Panc1 (cell line): Measurements from ENCODE around the gene CDK17. TPM values are rescaled to one million over a fixed set of nuclear protein-coding genes. Genes with fewer than 3 reads are reported as not detected.

Source experiments
- ATAC-seq: fragments of 200-7000 bp; cut with Tn5 transposase; 2 replicates; pipeline ENCODE4 v1.9.1; 2020; ENCODE audit warnings: mild to moderate bottlenecking, moderate library complexity
- BruUV-seq: library from RNA; stranded (reverse); fragments of 400-500 nt; replicated peaks from 2 replicates; lab custom pipeline; 2021; lab: Mats Ljungman, UMichigan
- CTCF ChIA-PET: fragments of 300-600 bp; sonication (Branson Sonifier 250); formaldehyde crosslinking; loops from one replicate; lab custom pipeline; 2022; ENCODE audit warnings: antibody characterized with exemption; lab: Charles Lee
- POLR2A ChIA-PET: fragments of 300-600 bp; sonication (Branson Sonifier 250); formaldehyde crosslinking; loops from one replicate; lab custom pipeline; 2022; ENCODE audit warnings: antibody characterized with exemption; lab: Charles Lee
- DNase-seq: peaks from one replicate; pipeline ENCODE4 v3.0.0-alpha.2; 2010; ENCODE audit warnings: low read depth, low spot score
- H3K27ac ChIP-seq: 2 replicates; pipeline ENCODE4 v1.5.1; 2011; ENCODE audit warnings: mild to moderate bottlenecking, low read length, inconsistent platforms
- H3K27me3 ChIP-seq: fragments of 200-500 bp; sonication (Bioruptor generic); 2 replicates; pipeline ENCODE4 v1.6.0; 2014; ENCODE audit warnings: low read length, inconsistent platforms; ENCODE audit not compliant: control insufficient read depth, insufficient read depth
- H3K36me3 ChIP-seq: fragments of 200-500 bp; sonication (Bioruptor generic); 2 replicates; pipeline ENCODE4 v1.5.1; 2014; ENCODE audit warnings: inconsistent platforms, mild to moderate bottlenecking, low read length, moderate library complexity; ENCODE audit not compliant: control insufficient read depth, insufficient read depth
- H3K4me1 ChIP-seq: 2 replicates; pipeline ENCODE4 v1.5.1; 2011; ENCODE audit warnings: inconsistent platforms, mild to moderate bottlenecking, low read length, moderate library complexity; ENCODE audit not compliant: control insufficient read depth, insufficient read depth
- H3K4me3 ChIP-seq, 2 experiments: 2 replicates each; pipeline ENCODE4 v1.5.1; 2011 to 2012; ENCODE audit warnings: low read depth in 2 of 2, low read length in 2 of 2, mild to moderate bottlenecking in 2 of 2, inconsistent platforms in 1 of 2, moderate library complexity in 1 of 2
- H3K9me3 ChIP-seq: fragments of 200-500 bp; sonication (Bioruptor generic); 2 replicates; pipeline ENCODE4 v1.5.1; 2014; ENCODE audit warnings: low read depth, mild to moderate bottlenecking, inconsistent platforms, low read length, moderate library complexity; ENCODE audit not compliant: control insufficient read depth, insufficient read depth
- POLR2AphosphoS5 ChIP-seq: IDR thresholded peaks from 2 replicates; pipeline ENCODE4 v1.6.1; 2012; ENCODE audit warnings: mild to moderate bottlenecking, low read depth, low read length, moderate library complexity
- SIN3A ChIP-seq: IDR thresholded peaks from 2 replicates; pipeline ENCODE4 v1.6.1; 2012; ENCODE audit warnings: low read depth, mild to moderate bottlenecking, low read length, moderate library complexity, borderline replicate concordance; ENCODE audit not compliant: insufficient read depth
- TCF7L2 ChIP-seq: IDR thresholded peaks from 2 replicates; pipeline ENCODE4 v1.6.1; 2011; ENCODE audit warnings: mild to moderate bottlenecking, low read depth, low read length, inconsistent platforms
- in situ Hi-C: cut with HindIII; loops from 2 replicates; pipeline ENCODE4 v1.10.0; 2016; ENCODE audit warnings: low sequenced_read_pairs, low pct_unique_long_range_greater_than_20kb
- intact Hi-C: fragments of 100-400 bp; cut with micrococcal nuclease; formaldehyde crosslinking; loops from one replicate; pipeline ENCODE4 v1.10.0; 2022; ENCODE audit not compliant: unreplicated experiment
- total RNA-seq: library from RNA; stranded (reverse); gene quantifications from one replicate; pipeline ENCODE4 v1.2.1, GENCODE V29; 2021; ENCODE audit not compliant: unreplicated experiment
- TF ChIP-seq, protein P1 (sequence below): fragments of 450-650 bp; IDR thresholded peaks from 2 replicates; pipeline ENCODE4 v1.5.1; 2017; ENCODE audit warnings: mild to moderate bottlenecking
- TF ChIP-seq, protein P2 (sequence below), 2 experiments: IDR thresholded peaks; 2 replicates each; pipeline ENCODE4 v1.6.1; 2011 to 2012; ENCODE audit warnings: low read depth in 2 of 2, control low read depth in 1 of 2, low read length in 1 of 2, mild to moderate bottlenecking in 1 of 2, moderate library complexity in 1 of 2; ENCODE audit not compliant: insufficient read depth in 1 of 2

The CDK17 gene
- total RNA-seq, 1 experiment from 2014 or later: 23.2 TPM

DNA sequence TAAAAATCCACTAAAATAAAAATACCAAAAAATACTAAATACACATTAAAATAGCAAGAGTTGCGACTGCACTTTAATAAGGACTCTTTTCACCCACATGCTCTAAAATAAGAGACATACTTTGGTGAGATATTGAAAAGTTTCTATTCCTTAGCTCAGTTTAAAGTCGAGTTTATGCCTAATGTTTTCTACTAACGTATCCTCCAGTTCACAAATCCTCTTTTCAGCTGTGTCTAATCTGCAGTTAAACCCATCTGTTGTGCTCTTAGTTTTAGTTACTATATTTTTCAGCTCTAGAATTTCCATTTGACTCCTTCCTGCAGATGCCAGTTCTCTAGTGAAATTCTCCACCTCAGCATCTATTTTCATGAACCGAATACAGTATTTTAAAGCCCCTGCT lies 63.8 kb downstream of the CDK17 start:
- H3K9me3 ChIP-seq: peaks cover 6% of the 10 kb centered on the region; the same call in 1 of the 2 replicates
- DNase-seq (no peak), ATAC-seq (no peak)
- H3K27ac ChIP-seq: no peak overlapping the region
- no peaks in the 10 kb centered on the region for H3K4me1 ChIP-seq
- no peaks in the 10 kb centered on the region for H3K27me3 ChIP-seq
- CTCF ChIA-PET: no interaction called here
- no peak for TF ChIP-seq SIN3A
- TF ChIP-seq, protein P1, sequence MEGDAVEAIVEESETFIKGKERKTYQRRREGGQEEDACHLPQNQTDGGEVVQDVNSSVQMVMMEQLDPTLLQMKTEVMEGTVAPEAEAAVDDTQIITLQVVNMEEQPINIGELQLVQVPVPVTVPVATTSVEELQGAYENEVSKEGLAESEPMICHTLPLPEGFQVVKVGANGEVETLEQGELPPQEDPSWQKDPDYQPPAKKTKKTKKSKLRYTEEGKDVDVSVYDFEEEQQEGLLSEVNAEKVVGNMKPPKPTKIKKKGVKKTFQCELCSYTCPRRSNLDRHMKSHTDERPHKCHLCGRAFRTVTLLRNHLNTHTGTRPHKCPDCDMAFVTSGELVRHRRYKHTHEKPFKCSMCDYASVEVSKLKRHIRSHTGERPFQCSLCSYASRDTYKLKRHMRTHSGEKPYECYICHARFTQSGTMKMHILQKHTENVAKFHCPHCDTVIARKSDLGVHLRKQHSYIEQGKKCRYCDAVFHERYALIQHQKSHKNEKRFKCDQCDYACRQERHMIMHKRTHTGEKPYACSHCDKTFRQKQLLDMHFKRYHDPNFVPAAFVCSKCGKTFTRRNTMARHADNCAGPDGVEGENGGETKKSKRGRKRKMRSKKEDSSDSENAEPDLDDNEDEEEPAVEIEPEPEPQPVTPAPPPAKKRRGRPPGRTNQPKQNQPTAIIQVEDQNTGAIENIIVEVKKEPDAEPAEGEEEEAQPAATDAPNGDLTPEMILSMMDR: no peak
- TF ChIP-seq, protein P2, sequence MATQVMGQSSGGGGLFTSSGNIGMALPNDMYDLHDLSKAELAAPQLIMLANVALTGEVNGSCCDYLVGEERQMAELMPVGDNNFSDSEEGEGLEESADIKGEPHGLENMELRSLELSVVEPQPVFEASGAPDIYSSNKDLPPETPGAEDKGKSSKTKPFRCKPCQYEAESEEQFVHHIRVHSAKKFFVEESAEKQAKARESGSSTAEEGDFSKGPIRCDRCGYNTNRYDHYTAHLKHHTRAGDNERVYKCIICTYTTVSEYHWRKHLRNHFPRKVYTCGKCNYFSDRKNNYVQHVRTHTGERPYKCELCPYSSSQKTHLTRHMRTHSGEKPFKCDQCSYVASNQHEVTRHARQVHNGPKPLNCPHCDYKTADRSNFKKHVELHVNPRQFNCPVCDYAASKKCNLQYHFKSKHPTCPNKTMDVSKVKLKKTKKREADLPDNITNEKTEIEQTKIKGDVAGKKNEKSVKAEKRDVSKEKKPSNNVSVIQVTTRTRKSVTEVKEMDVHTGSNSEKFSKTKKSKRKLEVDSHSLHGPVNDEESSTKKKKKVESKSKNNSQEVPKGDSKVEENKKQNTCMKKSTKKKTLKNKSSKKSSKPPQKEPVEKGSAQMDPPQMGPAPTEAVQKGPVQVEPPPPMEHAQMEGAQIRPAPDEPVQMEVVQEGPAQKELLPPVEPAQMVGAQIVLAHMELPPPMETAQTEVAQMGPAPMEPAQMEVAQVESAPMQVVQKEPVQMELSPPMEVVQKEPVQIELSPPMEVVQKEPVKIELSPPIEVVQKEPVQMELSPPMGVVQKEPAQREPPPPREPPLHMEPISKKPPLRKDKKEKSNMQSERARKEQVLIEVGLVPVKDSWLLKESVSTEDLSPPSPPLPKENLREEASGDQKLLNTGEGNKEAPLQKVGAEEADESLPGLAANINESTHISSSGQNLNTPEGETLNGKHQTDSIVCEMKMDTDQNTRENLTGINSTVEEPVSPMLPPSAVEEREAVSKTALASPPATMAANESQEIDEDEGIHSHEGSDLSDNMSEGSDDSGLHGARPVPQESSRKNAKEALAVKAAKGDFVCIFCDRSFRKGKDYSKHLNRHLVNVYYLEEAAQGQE (IDR thresholded peaks at IDR 0.05; ENCODE audit: insufficient read depth in 1 of 2, low read depth in 2 of 2, low read length in 1 of 2): no peak
- TF ChIP-seq POLR2AphosphoS5: no peak
- no peak for TF ChIP-seq TCF7L2
- in situ Hi-C loops: no loop called here
- intact Hi-C loops: no loop called here
- H3K4me3 ChIP-seq: no peak overlapping the region
- POLR2A ChIA-PET: no interaction called here
- no TSS peak for BruUV-seq
- no peaks in the 10 kb centered on the region for H3K36me3 ChIP-seq

DNA sequence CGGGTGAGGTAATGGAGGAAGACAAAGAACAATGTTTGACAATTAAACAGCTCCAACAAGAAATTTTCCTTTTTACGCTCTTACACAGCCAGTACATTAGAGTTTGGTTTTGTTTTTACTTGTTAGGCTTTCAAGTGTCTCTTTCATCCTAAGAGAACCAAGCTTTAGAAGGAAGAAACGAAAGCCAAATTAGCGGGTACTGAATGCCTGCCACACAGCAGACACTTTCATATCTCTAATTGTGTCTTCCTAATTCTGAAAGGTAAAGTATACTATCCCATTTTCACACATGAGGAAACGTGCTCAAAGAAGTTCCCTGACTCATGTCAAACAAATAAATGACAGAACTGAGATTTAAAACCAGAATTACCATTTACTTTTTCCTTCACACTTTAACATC lies 65.0 kb downstream of the CDK17 start:
- Histone ChIP-seq H3K4me3 (no peak overlapping the region), H3K27me3 (no peaks in the 10 kb centered on the region), H3K27ac (no peak overlapping the region), H3K9me3 (peaks cover 6% of the 10 kb centered on the region; the same call in 1 of the 2 replicates), H3K4me1 (no peaks in the 10 kb centered on the region), H3K36me3 (no peaks in the 10 kb centered on the region)
- ChIA-PET CTCF (no interaction called here), POLR2A (no interaction called here)
- in situ Hi-C loops (no loop called here), intact Hi-C loops (no loop called here)
- ATAC-seq: no peak
- no peak for DNase-seq
- BruUV-seq: no TSS peak
- TF ChIP-seq SIN3A (no peak), TCF7L2 (no peak), POLR2AphosphoS5 (no peak)
- TF ChIP-seq, protein P2 (IDR thresholded peaks at IDR 0.05; ENCODE audit: insufficient read depth in 1 of 2, low read depth in 2 of 2, low read length in 1 of 2): no peak
- TF ChIP-seq, protein P1: no peak
